ENCODE results near the gene SYCE1L.
"Not testable (repeated sequence)": the region's sequence is repeated elsewhere in the genome, so short reads cannot be mapped to it uniquely, and the experiment has no call there.

SYCE1L gene

DNA sequence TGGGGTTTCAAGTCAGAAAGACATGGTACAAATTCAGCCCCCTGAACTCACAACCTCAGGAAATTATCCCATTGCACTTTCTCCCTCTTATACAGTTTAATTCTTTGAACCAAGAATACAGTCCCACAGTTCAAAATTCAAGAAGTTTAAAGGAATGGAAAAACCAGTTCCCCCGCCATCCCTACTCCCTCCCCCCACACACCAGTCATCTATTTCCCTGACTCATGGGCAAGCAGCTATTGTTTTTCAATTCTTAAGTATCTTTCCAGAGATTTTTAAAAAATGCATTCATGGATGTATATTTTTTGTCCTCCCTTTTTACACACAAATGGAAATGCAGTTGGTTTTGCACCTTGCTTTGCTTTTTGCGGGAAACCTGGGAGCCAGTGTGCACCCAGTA, 7.3 kb downstream of the SYCE1L start:
- DNase-seq (ENCODE audit: low spot score), result no peak

- DNase-seq (ENCODE audit: low spot score), result no peak
These were observed 7.8 kb downstream of the SYCE1L start for GRCh38 chr16:77207030-77207429.

- no peak for DNase-seq (ENCODE audit: low spot score)
These were observed 9.2 kb downstream of the SYCE1L start for GRCh38 chr16:77208382-77208781.

DNA sequence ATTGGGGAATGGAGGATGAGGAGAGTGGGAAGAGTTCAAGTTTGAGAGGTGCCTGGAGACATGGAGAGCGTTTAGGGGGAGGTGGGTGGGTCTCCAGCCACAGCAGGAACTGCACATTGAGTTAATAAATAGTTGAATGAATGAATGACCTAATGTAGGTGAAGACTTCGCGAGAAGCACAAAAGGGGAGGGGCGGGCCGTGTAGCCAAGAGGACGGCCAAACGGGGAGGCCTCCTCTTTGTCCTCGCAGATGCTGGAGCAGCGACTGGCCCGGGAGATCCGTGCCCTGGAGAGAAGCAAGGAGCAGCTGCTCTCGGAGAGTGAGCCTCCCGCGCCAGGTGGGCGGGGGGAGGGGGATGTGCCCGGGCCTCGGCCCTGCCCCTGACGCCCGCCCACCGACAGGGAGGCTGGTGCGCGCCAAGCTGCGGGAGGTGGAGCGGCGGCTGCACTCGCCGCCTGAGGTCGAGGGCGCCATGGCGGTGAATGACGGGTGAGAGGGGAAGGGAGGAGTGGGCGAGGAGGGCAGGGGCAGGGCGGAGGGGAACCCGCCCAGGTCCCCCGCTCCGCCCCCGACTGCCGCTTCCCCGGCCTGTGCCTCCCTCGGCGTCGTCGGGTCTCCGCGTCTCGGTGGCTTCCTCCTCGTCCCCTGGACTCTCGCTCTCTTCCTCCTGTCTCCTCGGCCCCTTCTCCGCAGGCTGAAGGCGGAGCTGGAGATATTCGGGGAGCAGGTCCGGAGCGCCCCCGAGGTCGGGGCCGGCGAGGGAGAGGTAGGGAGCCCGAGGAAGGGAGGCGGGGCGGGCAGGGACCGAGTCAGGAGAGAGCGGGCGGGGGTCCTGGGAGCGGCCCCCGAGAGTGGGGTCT, 12.9 kb downstream of the SYCE1L start:
- DNase-seq (ENCODE audit: low spot score), result peak; percentile 48

DNA sequence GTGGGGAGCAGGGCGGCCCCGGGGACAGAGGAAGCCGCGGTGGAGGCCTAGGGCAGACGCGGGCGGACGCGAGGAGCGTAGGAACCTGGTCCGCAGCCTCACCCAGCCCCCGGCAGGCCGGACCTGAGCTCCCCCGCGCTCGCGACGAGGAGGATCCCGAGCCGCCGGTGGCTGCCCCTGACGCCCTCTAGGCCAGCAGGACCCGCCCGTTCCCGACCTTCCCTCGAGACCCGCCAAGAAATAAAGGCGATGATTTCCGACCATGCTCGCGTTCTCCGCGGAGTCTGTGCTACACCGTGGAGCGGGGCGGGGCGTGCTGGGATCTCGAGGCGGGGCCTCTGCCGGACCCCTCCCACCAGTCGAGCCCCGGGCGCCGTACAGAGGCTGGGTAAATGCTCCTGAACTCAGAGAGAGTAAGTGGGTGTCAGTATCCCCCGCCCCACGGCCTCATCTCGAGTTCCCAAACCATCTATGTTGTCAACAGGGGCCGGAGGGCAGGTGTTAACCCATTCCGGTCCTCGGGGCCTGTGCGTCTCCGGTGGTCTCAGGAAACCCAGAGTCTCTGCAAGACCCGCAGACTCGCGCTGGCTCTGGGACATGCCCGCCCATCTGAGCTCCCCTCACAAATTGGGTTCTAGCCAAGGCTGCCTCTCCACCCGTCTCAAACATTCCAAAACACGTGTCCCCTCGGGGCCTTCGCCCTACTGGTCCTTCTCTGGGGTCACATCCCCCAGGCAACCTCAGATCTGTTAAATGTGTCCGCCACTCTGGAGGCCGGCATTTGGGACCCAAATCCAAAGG, 13.7 kb downstream of the SYCE1L start:
- DNase-seq (ENCODE audit: low spot score), result peak; percentile 62

DNA sequence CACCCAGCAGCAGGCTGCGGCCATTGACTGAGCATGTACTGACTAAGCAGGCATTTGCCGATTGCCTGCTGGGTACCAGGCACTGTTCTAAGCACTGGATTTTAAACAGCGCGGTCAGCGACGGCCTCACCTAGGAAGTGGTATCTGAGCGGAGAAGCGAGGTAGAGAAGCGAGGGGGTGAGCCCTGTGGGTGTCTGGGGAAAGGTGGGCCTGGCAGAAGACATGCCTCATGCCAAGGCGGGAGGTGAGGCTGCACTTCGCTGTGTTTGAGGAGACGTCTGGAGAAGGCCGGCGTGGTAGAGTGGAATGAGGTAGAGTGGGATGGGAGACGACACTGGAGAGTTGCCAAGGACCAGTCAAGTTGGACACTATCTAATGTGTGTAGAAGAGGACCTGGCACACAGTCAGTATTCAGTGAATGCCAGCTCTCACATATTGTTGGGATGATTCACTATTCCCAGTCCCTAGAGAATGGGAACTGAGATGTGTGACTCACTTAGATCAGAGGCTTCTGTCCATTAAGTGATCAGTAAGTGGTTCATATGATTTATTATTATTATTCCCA, 14.4 kb downstream of the SYCE1L start:
- DNase-seq (ENCODE audit: low spot score), result peak; percentile 84

- DNase-seq (ENCODE audit: low spot score), result no peak
These were observed 15.4 kb downstream of the SYCE1L start for GRCh38 chr16:77214411-77215138.

- DNase-seq (ENCODE audit: low spot score), result no peak
These were observed 20.2 kb downstream of the SYCE1L start for GRCh38 chr16:77219437-77219836.

DNA sequence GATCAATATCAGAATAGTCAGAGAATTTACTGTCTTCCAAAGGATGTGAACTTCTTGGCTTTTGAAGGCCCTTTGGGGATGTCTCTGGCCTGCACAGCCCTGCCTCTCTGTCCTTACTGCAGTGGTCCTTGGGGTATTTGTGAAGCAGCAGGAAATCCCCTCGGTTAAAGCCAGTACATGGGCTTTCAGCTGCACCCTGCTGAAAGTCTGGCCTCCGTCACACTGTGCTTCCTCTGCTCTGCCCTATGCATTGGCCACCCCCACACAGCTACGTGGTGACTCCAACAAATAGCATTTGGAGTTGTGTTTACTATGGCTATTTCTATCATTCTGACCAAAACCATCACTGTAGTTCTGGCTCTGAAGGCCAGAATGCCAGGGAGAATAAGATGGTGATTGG, 21.2 kb downstream of the SYCE1L start:
- DNase-seq (ENCODE audit: low spot score), result no peak

- DNase-seq (ENCODE audit: low spot score), result no peak
These were observed 22.3 kb downstream of the SYCE1L start for GRCh38 chr16:77221482-77221881.

DNA sequence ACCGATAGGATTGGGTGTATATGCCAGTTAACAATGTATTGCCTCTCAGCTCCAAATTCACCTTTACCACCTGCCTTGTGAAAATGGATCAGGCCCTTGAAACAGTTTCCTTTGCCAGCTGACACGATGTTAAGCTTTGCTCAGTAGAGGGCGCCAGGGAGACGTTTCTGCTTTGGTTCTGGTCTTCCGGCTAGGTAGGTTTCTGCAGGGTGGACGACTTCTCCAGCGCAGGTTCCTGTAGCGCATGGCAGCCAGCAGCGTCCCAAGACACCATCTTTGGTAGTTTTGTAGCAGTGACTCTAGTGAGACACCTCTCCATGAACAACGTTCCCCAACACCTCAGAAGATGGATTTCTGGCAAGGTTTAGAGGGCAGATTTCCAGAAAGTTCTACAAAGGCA, 24.0 kb downstream of the SYCE1L start:
- no peak for DNase-seq (ENCODE audit: low spot score)

DNA sequence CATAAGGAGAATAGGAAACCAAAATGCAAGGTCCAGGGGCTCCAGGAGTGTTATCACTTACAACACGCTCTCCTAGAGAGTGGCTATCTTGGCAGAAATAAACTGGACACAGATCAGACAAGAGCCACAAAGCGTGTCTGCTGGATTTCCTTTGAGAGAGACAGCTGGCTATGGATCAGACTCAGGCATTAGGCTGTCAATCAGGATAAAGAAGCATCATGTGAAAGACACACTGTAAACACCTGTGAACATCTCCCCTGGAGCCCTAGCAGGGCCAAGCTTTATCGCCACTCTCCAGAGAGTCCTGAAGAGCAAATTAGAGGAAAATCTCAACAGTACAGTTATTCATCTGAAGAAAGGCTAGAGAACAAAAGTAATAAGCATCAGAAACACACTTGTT, 26.0 kb downstream of the SYCE1L start:
- no peak for DNase-seq (ENCODE audit: low spot score)

GRCh38 chr16:77227745-77228144, 28.5 kb downstream of the SYCE1L start:
- no peak for DNase-seq (ENCODE audit: low spot score)

DNA sequence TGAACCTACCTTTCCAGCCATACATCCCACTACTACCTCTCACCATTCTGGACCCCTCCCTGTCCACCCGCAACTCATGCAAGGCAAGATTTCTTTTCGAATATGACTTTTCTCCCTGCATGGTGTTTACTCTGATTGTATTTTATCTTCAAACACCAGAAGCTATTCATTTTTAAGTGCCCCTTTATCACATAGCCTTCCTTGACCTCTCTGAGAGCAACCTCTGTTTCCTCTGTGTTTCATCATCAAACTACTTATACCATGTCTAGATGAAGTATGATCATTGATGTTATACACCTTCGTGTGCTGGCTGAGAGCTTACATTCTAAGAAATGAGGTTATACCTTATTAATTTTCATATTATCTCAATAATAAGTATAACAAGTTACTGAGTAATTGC, 31.8 kb downstream of the SYCE1L start:
- DNase-seq (ENCODE audit: low spot score), result no peak

GRCh38 chr16:77233799-77234519, 34.8 kb downstream of the SYCE1L start:
- DNase-seq (ENCODE audit: low spot score), result no peak

DNA sequence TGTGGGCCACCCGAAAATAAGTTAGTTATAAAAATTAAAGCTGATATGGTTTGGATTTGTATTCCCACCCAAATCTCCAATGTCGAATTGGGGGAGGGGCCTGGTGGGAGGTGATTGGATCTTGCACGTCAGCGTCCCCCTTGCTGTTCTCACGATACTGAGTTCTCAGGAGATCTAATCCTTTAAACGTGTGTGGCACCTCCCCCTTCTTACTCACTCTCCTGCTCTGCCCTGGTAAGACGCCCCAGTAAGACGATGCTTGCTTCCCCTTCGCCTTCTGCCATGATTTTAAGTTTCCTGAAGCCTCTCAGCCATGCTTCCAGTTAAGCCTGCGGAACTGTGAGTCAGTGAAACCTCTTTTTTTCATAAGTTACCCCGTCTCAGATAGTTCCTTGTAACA, 35.4 kb downstream of the SYCE1L start:
- DNase-seq (ENCODE audit: low spot score), result no peak

- DNase-seq (ENCODE audit: low spot score), result peak; percentile 89
These were observed 36.9 kb downstream of the SYCE1L start for GRCh38 chr16:77236063-77236511.

DNA sequence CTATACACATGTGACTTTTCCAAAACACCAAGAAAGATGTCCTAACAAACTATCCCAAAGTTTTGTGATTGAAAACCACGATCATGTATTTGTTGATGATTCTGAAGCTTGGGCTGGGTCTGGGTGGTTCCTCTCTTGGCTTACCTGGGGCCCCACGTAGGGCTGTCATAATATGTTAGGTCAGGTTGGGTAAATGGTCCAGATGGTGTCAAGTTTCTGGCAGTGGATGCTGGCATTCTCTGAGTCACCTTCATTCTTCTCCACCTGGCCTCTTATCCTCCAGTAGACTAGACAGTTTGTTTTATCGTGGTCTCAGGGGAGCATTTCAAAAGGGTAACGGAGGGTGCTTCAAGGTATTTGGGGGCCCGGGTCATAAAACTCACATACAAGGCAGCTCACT, 39.4 kb downstream of the SYCE1L start:
- no peak for DNase-seq (ENCODE audit: low spot score)

- not testable (repeated sequence) for DNase-seq (ENCODE audit: low spot score)
These were observed 43.3 kb downstream of the SYCE1L start for GRCh38 chr16:77242471-77242870.

DNA sequence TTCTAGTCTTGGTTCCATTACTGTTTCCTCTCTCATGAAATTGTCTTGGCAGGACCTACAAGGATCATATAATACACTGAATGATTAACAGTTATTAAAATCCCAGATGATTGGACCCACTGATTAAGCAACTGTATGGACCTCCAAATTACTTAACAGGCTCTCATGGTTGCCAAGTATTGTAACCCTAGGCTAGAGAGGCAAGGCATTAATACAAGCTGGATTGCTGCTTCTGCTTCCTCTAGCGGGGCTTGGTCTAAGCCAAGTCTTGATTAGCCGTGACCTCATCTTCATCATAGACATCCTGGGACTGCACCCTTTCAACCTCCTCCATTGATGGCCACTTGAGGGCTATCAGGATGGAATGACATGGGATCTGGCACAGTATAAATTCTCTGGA, 46.9 kb downstream of the SYCE1L start:
- no peak for DNase-seq (ENCODE audit: low spot score)

DNA sequence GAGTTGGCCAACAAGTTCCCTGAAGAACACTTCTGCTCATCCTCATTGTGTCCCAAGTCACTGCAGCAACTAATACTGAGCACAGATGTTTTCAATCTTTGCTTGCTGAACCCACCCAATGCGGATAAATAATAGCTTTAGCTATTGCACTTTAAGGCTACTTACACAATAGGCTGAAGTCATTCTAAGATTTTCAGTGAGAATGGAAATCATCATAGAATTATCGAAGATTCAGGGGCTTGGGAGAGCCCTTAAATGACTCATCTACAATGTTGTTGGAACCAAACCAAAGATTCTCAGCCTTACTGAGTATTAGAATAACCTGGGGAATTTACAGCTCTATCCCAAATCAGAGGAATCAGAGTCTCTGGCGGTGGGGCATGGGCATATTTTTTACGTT, 51.2 kb downstream of the SYCE1L start:
- DNase-seq (ENCODE audit: low spot score), result no peak
